ENCODE measurements around the gene BABAM2. TPM values are rescaled to one million over a fixed set of nuclear protein-coding genes. Genes with fewer than 3 reads are reported as not detected.

BABAM2 gene
- total and polyA plus RNA-seq, 8 donors = 27.1 to 49.2 (median 28.4) TPM

DNA sequence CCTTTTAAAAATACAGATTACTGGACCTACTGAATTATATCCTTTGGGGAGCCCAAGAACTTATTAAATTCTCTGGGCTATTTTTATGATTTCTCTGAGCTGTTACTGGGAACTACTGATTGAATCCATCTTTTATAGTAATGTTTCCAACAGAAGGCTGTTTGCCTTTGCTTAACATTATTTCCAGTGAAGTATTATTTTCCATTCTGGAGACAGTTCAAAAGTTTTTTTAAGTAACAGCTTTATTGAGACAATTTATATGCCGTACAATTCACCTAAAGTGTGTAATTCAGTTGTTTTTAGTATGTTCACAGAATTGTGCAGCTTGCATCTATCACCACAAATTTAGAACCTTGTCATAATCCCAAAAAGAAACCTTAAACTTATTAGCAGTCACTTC is 100.6 kb downstream of the BABAM2 start:
- TF ChIP-seq, protein P1, sequence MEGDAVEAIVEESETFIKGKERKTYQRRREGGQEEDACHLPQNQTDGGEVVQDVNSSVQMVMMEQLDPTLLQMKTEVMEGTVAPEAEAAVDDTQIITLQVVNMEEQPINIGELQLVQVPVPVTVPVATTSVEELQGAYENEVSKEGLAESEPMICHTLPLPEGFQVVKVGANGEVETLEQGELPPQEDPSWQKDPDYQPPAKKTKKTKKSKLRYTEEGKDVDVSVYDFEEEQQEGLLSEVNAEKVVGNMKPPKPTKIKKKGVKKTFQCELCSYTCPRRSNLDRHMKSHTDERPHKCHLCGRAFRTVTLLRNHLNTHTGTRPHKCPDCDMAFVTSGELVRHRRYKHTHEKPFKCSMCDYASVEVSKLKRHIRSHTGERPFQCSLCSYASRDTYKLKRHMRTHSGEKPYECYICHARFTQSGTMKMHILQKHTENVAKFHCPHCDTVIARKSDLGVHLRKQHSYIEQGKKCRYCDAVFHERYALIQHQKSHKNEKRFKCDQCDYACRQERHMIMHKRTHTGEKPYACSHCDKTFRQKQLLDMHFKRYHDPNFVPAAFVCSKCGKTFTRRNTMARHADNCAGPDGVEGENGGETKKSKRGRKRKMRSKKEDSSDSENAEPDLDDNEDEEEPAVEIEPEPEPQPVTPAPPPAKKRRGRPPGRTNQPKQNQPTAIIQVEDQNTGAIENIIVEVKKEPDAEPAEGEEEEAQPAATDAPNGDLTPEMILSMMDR (IDR thresholded peaks at IDR 0.05) = no peak
- Histone ChIP-seq H3K36me3 (peaks cover 0 to 5% of the 10 kb centered on the region in 2 donors), H3K27ac (no peak overlapping the region), H3K27me3 (no peaks in the 10 kb centered on the region), H3K4me1 (peaks cover 8 to 26% of the 10 kb centered on the region in 2 donors), H3K9me3 (no peaks in the 10 kb centered on the region), H3K4me3 (no peak overlapping the region)
- intact Hi-C loops (cut with DNase I) = no loop called here
- DNase-seq (no peak), ATAC-seq (no peak)

GRCh38 chr2:27992787-27993401 is 102.4 kb downstream of the BABAM2 start:
- H3K9me3 ChIP-seq = no peaks in the 10 kb centered on the region
- no peak overlapping the region for H3K27ac ChIP-seq
- no peak for DNase-seq
- TF ChIP-seq, protein P1 (IDR thresholded peaks at IDR 0.05) = no peak
- ATAC-seq = peak; percentile 70
- intact Hi-C loops (cut with DNase I) = no loop called here
- H3K4me3 ChIP-seq = no peak overlapping the region
- peaks cover 0 to 5% of the 10 kb centered on the region in 2 donors for H3K36me3 ChIP-seq
- peaks cover 8 to 26% of the 10 kb centered on the region in 2 donors for H3K4me1 ChIP-seq
- no peaks in the 10 kb centered on the region for H3K27me3 ChIP-seq

DNA sequence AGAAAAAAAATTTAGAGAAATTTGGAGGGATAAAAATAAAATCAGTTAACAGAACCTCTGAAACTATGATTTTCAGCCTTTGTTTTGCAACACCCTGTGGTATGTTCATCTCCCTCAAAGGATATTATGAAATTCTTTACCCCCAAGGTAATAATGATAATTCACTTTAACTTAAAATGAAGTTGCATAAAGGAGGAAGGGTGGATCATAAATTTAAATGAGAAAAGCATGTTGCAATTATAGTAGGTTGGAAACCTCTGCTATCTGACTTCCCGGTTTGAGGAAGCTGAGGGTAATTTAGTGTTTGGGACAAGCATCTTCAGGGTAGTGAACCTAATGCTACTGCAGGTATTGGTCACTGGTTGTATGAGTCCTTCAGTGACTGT is 102.9 kb downstream of the BABAM2 start:
- ATAC-seq (no peak), DNase-seq (no peak)
- H3K27me3 ChIP-seq = no peaks in the 10 kb centered on the region
- H3K4me3 ChIP-seq = no peak overlapping the region
- intact Hi-C loops (cut with DNase I) = no loop called here
- TF ChIP-seq, protein P1 (IDR thresholded peaks at IDR 0.05) = no peak
- no peak overlapping the region for H3K27ac ChIP-seq
- H3K4me1 ChIP-seq = peaks cover 4 to 25% of the 10 kb centered on the region in 2 donors
- no peaks in the 10 kb centered on the region for H3K9me3 ChIP-seq
- H3K36me3 ChIP-seq = peaks cover 0 to 5% of the 10 kb centered on the region in 2 donors

- ATAC-seq = no peak
- Histone ChIP-seq H3K9me3 (no peaks in the 10 kb centered on the region), H3K27me3 (no peaks in the 10 kb centered on the region), H3K36me3 (peaks cover 0 to 5% of the 10 kb centered on the region in 2 donors), H3K4me3 (no peak overlapping the region), H3K27ac (no peak overlapping the region), H3K4me1 (peaks cover 0 to 18% of the 10 kb centered on the region in 2 donors)
- intact Hi-C loops (cut with DNase I) = no loop called here
- DNase-seq = no peak
- TF ChIP-seq, protein P1 (IDR thresholded peaks at IDR 0.05) = no peak
Observed at GRCh38 chr2:27993950-27994728, 103.6 kb downstream of the BABAM2 start.

DNA sequence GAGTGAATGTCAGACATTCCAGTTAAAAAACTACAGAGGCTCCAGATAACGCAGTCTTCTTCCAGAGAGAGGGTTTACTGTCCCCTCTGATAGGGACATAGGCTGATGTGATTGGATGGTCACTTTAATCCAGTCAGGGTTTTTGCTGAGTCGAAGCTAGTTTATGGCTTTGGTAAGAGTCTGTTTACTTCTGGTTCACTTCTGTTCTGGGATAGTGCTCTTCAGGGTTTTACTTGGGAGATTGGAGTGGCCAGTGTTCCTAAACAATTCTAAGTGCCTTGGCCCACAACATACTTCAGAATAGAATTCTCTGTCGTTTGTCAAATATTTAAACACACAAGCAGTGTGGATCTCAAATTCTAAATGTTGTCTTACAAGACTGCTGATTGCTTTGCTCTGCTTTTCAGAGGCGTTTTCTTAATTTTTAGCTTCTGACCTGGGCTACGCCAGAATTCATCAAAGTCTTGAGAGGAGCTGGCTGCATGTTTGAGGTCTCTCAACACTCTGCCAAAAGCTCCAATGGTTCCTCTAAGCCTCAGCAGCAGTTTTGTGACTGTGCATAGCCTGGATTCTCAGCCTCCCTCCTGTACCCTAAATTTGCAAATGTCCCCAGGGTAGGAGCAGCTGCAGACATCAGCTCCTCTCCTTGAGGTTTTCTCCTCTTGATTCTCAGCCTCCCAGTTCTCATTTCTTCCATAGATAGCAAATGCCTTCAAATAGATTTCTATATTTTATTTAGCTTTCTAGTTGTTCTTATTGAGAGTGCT is 105.8 kb downstream of the BABAM2 start:
- TF ChIP-seq, protein P1 (IDR thresholded peaks at IDR 0.05) = no peak
- ATAC-seq (peak; percentile 67), DNase-seq (no peak)
- intact Hi-C loops (cut with DNase I) = no loop called here
- H3K9me3 ChIP-seq = no peaks in the 10 kb centered on the region
- H3K4me1 ChIP-seq = peaks cover 0 to 18% of the 10 kb centered on the region in 2 donors
- H3K36me3 ChIP-seq = peaks cover 0 to 5% of the 10 kb centered on the region in 2 donors
- no peak overlapping the region for H3K4me3 ChIP-seq
- H3K27ac ChIP-seq = no peak overlapping the region
- no peaks in the 10 kb centered on the region for H3K27me3 ChIP-seq

Data from left lung (tissue), 10 donors.